OCI-LY3 (cell line): ENCODE measurements around the gene NSFL1C.

Source experiments
- CTCF ChIP-seq: fragments of 200-600, 300-600 bp; sonication (generic); IDR thresholded peaks from 2 replicates; pipeline ENCODE4 v1.5.1; 2014; ENCODE audit warnings: antibody characterized with exemption, low read length, low read depth
- EZH2phosphoT487 ChIP-seq: fragments of 200-600 bp; shearing (Covaris generic); IDR thresholded peaks from 2 replicates; pipeline ENCODE4 v1.6.1; 2018; ENCODE audit warnings: antibody characterized with exemption, mixed run types, low read depth

DNA sequence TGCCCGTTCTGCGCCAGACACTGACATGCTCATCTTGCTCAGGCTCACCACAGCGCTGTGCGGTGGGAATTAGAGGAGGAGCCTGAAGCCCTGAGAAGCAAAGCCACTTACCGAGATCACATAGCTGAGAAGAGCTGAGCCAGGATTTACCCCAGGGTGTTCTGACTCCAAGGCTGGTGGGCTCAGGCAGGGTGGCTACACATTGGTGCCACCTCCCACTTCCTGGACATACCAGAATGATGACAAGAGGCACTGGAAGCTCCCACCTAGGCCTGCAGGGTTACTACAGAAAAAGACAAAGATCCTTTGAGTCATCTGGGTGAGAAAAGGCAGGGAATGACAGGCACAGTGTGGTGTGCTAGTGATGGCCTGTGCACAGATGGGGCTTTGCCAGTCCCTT lies 49.4 kb downstream of the NSFL1C start:
- TF ChIP-seq CTCF, result no peak
- TF ChIP-seq EZH2phosphoT487, result no peak
